ENCODE data around the gene PPM1H.

The PPM1H gene

DNA sequence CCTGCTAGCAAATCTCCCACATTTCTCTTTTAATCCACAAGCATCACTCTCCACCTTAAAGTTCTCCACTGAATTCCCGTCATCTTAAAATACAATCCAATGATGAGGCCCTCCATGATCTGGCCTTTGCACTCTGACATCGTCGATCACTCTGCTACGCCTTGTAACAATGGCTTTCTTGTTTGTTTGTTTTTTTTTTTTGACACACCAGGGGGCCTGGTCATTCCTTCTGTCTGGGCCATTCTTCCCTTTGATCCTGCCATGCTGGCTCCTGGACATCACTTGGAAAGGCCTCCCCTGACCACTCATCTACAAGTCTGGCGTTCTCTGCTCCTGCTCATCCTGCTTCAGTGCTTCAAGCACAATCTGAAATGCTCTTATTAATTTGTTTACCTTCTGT lies 233.5 kb downstream of the PPM1H start:
- no peaks in the 10 kb centered on the region for H3K27me3 Mint-ChIP-seq
- no peaks in the 10 kb centered on the region for H3K9me3 Mint-ChIP-seq
- peaks cover 8% of the 10 kb centered on the region for H3K4me1 Mint-ChIP-seq (ENCODE audit: low read depth)

GRCh38 chr12:62700091-62700880 lies 234.7 kb downstream of the PPM1H start:
- Mint-ChIP-seq H3K9me3 (no peaks in the 10 kb centered on the region), H3K27ac (no peak overlapping the region), H3K27me3 (no peaks in the 10 kb centered on the region), H3K4me3 (no peak overlapping the region), H3K4me1 (ENCODE audit: low read depth) (peaks cover 18% of the 10 kb centered on the region), H3K36me3 (ENCODE audit: low read depth) (no peaks in the 10 kb centered on the region)
- intact Hi-C loops (cut with micrococcal nuclease), result no loop called here

More for the DNA sequence above, 233.5 kb downstream of the PPM1H start:
- H3K4me3 Mint-ChIP-seq, result no peak overlapping the region
- intact Hi-C loops (cut with micrococcal nuclease), result no loop called here
- no peak overlapping the region for H3K27ac Mint-ChIP-seq
- no peaks in the 10 kb centered on the region for H3K36me3 Mint-ChIP-seq (ENCODE audit: low read depth)

GRCh38 chr12:62698701-62699101 lies 236.2 kb downstream of the PPM1H start:
- H3K4me1 Mint-ChIP-seq (ENCODE audit: low read depth), result peaks cover 22% of the 10 kb centered on the region
- H3K4me3 Mint-ChIP-seq, result no peak overlapping the region
- H3K27me3 Mint-ChIP-seq, result no peaks in the 10 kb centered on the region
- intact Hi-C loops (cut with micrococcal nuclease), result no loop called here
- H3K9me3 Mint-ChIP-seq, result no peaks in the 10 kb centered on the region
- no peaks in the 10 kb centered on the region for H3K36me3 Mint-ChIP-seq (ENCODE audit: low read depth)
- H3K27ac Mint-ChIP-seq, result no peak overlapping the region

DNA sequence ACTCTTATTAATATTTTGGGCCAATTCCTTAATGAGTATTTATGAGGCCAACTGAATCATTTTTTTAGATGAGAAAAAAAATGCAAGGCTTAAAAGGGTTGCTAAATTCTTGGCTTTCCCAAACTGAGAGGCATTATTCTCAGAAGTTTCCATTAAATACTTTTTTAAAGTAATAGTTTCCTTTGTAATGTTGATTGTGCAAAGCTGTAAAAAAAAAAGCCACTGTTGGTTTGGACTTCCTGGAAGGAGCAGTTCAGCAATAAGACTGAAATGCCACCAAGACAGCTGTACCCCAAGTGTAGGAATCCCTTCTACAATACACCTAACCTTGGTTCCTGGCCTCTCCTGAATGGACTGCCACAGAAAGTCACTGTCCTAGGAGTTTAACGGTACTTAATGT lies 237.1 kb downstream of the PPM1H start:
- intact Hi-C loops (cut with micrococcal nuclease), result no loop called here
- no peak overlapping the region for H3K4me3 Mint-ChIP-seq
- no peaks in the 10 kb centered on the region for H3K36me3 Mint-ChIP-seq (ENCODE audit: low read depth)
- H3K9me3 Mint-ChIP-seq, result no peaks in the 10 kb centered on the region
- peaks cover 22% of the 10 kb centered on the region for H3K4me1 Mint-ChIP-seq (ENCODE audit: low read depth)
- H3K27ac Mint-ChIP-seq, result no peak overlapping the region
- no peaks in the 10 kb centered on the region for H3K27me3 Mint-ChIP-seq

DNA sequence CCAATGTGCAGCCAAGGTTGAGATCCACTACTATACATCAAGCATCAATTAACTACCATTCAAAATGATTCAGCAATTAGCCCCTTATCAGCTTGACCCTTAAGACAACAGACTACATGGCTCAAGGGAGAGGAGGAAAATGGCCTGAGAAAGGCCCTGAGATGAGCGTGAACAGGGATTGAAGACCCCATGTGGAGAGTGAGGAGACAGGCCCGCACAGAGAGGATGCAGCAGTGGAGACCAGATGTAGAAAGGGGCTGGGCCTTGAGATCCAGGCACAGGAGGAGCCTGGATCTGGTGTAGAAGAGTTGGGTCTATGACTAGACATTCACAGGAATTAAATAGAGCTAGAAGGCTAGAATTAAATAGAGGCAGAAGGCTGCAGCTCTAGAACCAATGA lies 239.3 kb downstream of the PPM1H start:
- Mint-ChIP-seq H3K4me3 (no peak overlapping the region), H3K27me3 (no peaks in the 10 kb centered on the region), H3K9me3 (no peaks in the 10 kb centered on the region), H3K4me1 (ENCODE audit: low read depth) (peaks cover 22% of the 10 kb centered on the region), H3K36me3 (ENCODE audit: low read depth) (no peaks in the 10 kb centered on the region), H3K27ac (peak overlapping the region; percentile 15)
- intact Hi-C loops (cut with micrococcal nuclease), result no loop called here

- H3K9me3 Mint-ChIP-seq, result no peaks in the 10 kb centered on the region
- no peak overlapping the region for H3K27ac Mint-ChIP-seq
- intact Hi-C loops (cut with micrococcal nuclease), result no loop called here
Observed at GRCh38 chr12:62694632-62695031, 240.3 kb downstream of the PPM1H start.

GRCh38 chr12:62694116-62694515 lies 240.8 kb downstream of the PPM1H start:
- H3K9me3 Mint-ChIP-seq, result no peaks in the 10 kb centered on the region
- H3K27ac Mint-ChIP-seq, result no peak overlapping the region
- H3K36me3 Mint-ChIP-seq (ENCODE audit: low read depth), result peaks cover 2% of the 10 kb centered on the region
- H3K27me3 Mint-ChIP-seq, result no peaks in the 10 kb centered on the region
- H3K4me1 Mint-ChIP-seq (ENCODE audit: low read depth), result peaks cover 22% of the 10 kb centered on the region
- no peak overlapping the region for H3K4me3 Mint-ChIP-seq
- intact Hi-C loops (cut with micrococcal nuclease), result no loop called here

More at GRCh38 chr12:62694632-62695031, 240.3 kb downstream of the PPM1H start:
- H3K27me3 Mint-ChIP-seq, result no peaks in the 10 kb centered on the region
- no peaks in the 10 kb centered on the region for H3K36me3 Mint-ChIP-seq (ENCODE audit: low read depth)
- H3K4me3 Mint-ChIP-seq, result no peak overlapping the region
- peaks cover 22% of the 10 kb centered on the region for H3K4me1 Mint-ChIP-seq (ENCODE audit: low read depth)

GRCh38 chr12:62693376-62694050 lies 241.4 kb downstream of the PPM1H start:
- H3K36me3 Mint-ChIP-seq (ENCODE audit: low read depth), result peaks cover 4% of the 10 kb centered on the region
- intact Hi-C loops (cut with micrococcal nuclease), result no loop called here
- peaks cover 22% of the 10 kb centered on the region for H3K4me1 Mint-ChIP-seq (ENCODE audit: low read depth)
- H3K27me3 Mint-ChIP-seq, result no peaks in the 10 kb centered on the region
- no peaks in the 10 kb centered on the region for H3K9me3 Mint-ChIP-seq
- no peak overlapping the region for H3K4me3 Mint-ChIP-seq
- no peak overlapping the region for H3K27ac Mint-ChIP-seq

DNA sequence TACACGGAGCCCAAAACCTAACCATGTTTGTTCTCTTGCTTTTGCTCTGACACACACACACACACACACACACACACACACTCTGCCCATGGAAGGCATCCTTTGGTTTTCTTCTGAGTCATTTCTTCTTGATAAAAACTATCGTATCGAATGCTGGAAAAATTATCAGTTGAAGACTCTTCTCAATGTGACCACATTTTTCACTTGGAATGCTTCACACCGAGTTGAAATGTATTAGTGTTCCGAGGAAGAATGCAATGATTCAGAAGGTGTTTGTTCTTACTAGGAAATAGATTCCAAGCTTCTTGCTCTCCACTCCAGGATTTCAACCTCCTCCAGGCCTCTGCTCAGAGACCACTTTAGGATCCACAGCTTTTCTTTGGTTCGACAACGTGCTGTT lies 242.1 kb downstream of the PPM1H start:
- no peaks in the 10 kb centered on the region for H3K27me3 Mint-ChIP-seq
- H3K4me1 Mint-ChIP-seq (ENCODE audit: low read depth), result peaks cover 22% of the 10 kb centered on the region
- H3K36me3 Mint-ChIP-seq (ENCODE audit: low read depth), result peaks cover 4% of the 10 kb centered on the region
- no peak overlapping the region for H3K4me3 Mint-ChIP-seq
- no peak overlapping the region for H3K27ac Mint-ChIP-seq
- H3K9me3 Mint-ChIP-seq, result no peaks in the 10 kb centered on the region
- intact Hi-C loops (cut with micrococcal nuclease), result no loop called here

GRCh38 chr12:62691309-62691708 lies 243.6 kb downstream of the PPM1H start:
- H3K27ac Mint-ChIP-seq, result no peak overlapping the region
- H3K36me3 Mint-ChIP-seq (ENCODE audit: low read depth), result peaks cover 4% of the 10 kb centered on the region
- no peaks in the 10 kb centered on the region for H3K27me3 Mint-ChIP-seq
- H3K4me3 Mint-ChIP-seq, result no peak overlapping the region
- peaks cover 15% of the 10 kb centered on the region for H3K4me1 Mint-ChIP-seq (ENCODE audit: low read depth)
- no peaks in the 10 kb centered on the region for H3K9me3 Mint-ChIP-seq
- intact Hi-C loops (cut with micrococcal nuclease), result no loop called here

GRCh38 chr12:62689042-62689839 lies 245.7 kb downstream of the PPM1H start:
- H3K4me3 Mint-ChIP-seq, result no peak overlapping the region
- intact Hi-C loops (cut with micrococcal nuclease), result no loop called here
- H3K4me1 Mint-ChIP-seq (ENCODE audit: low read depth), result no peaks in the 10 kb centered on the region
- H3K27me3 Mint-ChIP-seq, result no peaks in the 10 kb centered on the region
- H3K9me3 Mint-ChIP-seq, result no peaks in the 10 kb centered on the region
- H3K27ac Mint-ChIP-seq, result no peak overlapping the region
- peaks cover 4% of the 10 kb centered on the region for H3K36me3 Mint-ChIP-seq (ENCODE audit: low read depth)

- peaks cover 4% of the 10 kb centered on the region for H3K36me3 Mint-ChIP-seq (ENCODE audit: low read depth)
- no peak overlapping the region for H3K27ac Mint-ChIP-seq
- no peaks in the 10 kb centered on the region for H3K4me1 Mint-ChIP-seq (ENCODE audit: low read depth)
- intact Hi-C loops (cut with micrococcal nuclease), result no loop called here
- H3K9me3 Mint-ChIP-seq, result no peaks in the 10 kb centered on the region
- H3K4me3 Mint-ChIP-seq, result no peak overlapping the region
- no peaks in the 10 kb centered on the region for H3K27me3 Mint-ChIP-seq
Observed at GRCh38 chr12:62686938-62687337, 248.0 kb downstream of the PPM1H start.

- Mint-ChIP-seq H3K27me3 (no peaks in the 10 kb centered on the region), H3K36me3 (ENCODE audit: low read depth) (peaks cover 4% of the 10 kb centered on the region), H3K27ac (no peak overlapping the region), H3K4me1 (ENCODE audit: low read depth) (peaks cover 6% of the 10 kb centered on the region), H3K9me3 (no peaks in the 10 kb centered on the region), H3K4me3 (no peak overlapping the region)
- intact Hi-C loops (cut with micrococcal nuclease), result no loop called here
Observed at GRCh38 chr12:62684570-62685295, 250.2 kb downstream of the PPM1H start.
